HCT116 (cell line): Measurements from ENCODE around the gene NFIX. TPM values are rescaled to one million over a fixed set of nuclear protein-coding genes. Genes with fewer than 3 reads are reported as not detected.

ENCODE experiments used
- ATAC-seq: fragments of 200-7000 bp; cut with Tn5 transposase; 2 replicates; pipeline ENCODE4 v1.9.1; 2020; ENCODE audit warnings: mild to moderate bottlenecking, moderate library complexity
- BruUV-seq: library from RNA; stranded (reverse); fragments of 400-500 nt; replicated peaks from 2 replicates; lab custom pipeline; 2021; lab: Mats Ljungman, UMichigan
- CTCF ChIA-PET: fragments of 300-600 bp; sonication (Branson Sonifier 250); formaldehyde crosslinking; loops from one replicate; lab custom pipeline; 2021; ENCODE audit warnings: antibody characterized with exemption; lab: Charles Lee
- POLR2A ChIA-PET: fragments of 300-600, 350-600 bp; sonication (Branson Sonifier 250); formaldehyde crosslinking; loops from one replicate; lab custom pipeline; 2021; ENCODE audit warnings: antibody characterized with exemption; lab: Charles Lee
- RAD21 ChIA-PET, 2 experiments: fragments of 300-600 bp; sonication (Branson Sonifier 250); formaldehyde crosslinking; loops; one replicate each; lab custom pipeline; 2023; ENCODE audit warnings: low total read pairs in 2 of 2; ENCODE audit not compliant: uncharacterized antibody in 2 of 2, unreplicated experiment in 2 of 2, low non-redundant PET in 1 of 2; lab: Charles Lee
- DNase-seq: peaks from one replicate; pipeline ENCODE4 v3.0.0-alpha.2; 2010; ENCODE audit warnings: low read depth, low spot score
- H2AFZ ChIP-seq: fragments of 200-600 bp; shearing (Covaris generic), sonication (generic); 2 replicates; pipeline ENCODE4 v1.6.1; 2017; ENCODE audit warnings: low read depth, mixed run types, mixed read lengths, antibody characterized with exemption, low read length; ENCODE audit not compliant: poor library complexity, severe bottlenecking
- H3K27ac ChIP-seq: 2 replicates; pipeline ENCODE4 v1.5.1; 2012; ENCODE audit warnings: low read depth, low read length
- H3K27me3 ChIP-seq: fragments of 200-600 bp; sonication (generic); 2 replicates; pipeline ENCODE4 v1.6.1; 2016; ENCODE audit warnings: mixed run types, low read length, mixed read lengths; ENCODE audit not compliant: insufficient read depth
- H3K36me3 ChIP-seq, 2 experiments: fragments of 200-500 bp in 1 of 2; fragments of 200-600 bp in 1 of 2; sonication (Bioruptor generic) in 1 of 2; sonication (generic) in 1 of 2; 2 replicates each; pipeline versions ENCODE4 v1.5.1 to v1.6.1; 2014 to 2016; ENCODE audit warnings: low read length in 2 of 2, inconsistent platforms in 1 of 2, mixed read lengths in 1 of 2, mixed run types in 1 of 2; ENCODE audit not compliant: insufficient read depth in 2 of 2, control insufficient read depth in 1 of 2
- H3K4me1 ChIP-seq, 2 experiments: fragments of 200-600 bp in 1 of 2; sonication (generic) in 1 of 2; 2 replicates each; pipeline versions ENCODE4 v1.5.1 to v1.6.1; 2012 to 2017; ENCODE audit warnings: low read length in 2 of 2, inconsistent platforms in 1 of 2, mild to moderate bottlenecking in 1 of 2, mixed read lengths in 1 of 2, mixed run types in 1 of 2, moderate library complexity in 1 of 2; ENCODE audit not compliant: insufficient read depth in 2 of 2, control insufficient read depth in 1 of 2
- H3K4me2 ChIP-seq: fragments of 200-600 bp; sonication (generic); 2 replicates; pipeline ENCODE4 v1.6.1; 2017; ENCODE audit warnings: mixed run types, low read length, mixed read lengths
- H3K4me3 ChIP-seq, 2 experiments: fragments of 200-600 bp in 1 of 2; sonication (generic) in 1 of 2; replicated peaks in 1 of 2; 2 replicates each; pipeline ENCODE4 v1.5.1; 2011 to 2016; ENCODE audit warnings: low read length in 2 of 2, control low read depth in 1 of 2, low read depth in 1 of 2, mild to moderate bottlenecking in 1 of 2, mixed read lengths in 1 of 2, mixed run types in 1 of 2
- H3K79me2 ChIP-seq: fragments of 200-600 bp; sonication (generic); 2 replicates; pipeline ENCODE4 v1.6.1; 2017; ENCODE audit warnings: mild to moderate bottlenecking, mixed run types, low read length, moderate library complexity, mixed read lengths; ENCODE audit not compliant: insufficient read depth
- H3K9ac ChIP-seq: fragments of 200-600 bp; sonication (generic); 2 replicates; pipeline ENCODE4 v1.6.1; 2016; ENCODE audit warnings: low read length, mixed read lengths
- H3K9me2 ChIP-seq: fragments of 200-600 bp; sonication (generic), shearing (Covaris generic); 2 replicates; pipeline ENCODE4 v1.6.1; 2017; ENCODE audit warnings: mixed run types, mild to moderate bottlenecking, moderate library complexity; ENCODE audit not compliant: insufficient read depth
- H3K9me3 ChIP-seq, 2 experiments: fragments of 200-500 bp in 1 of 2; fragments of 200-600 bp in 1 of 2; sonication (Bioruptor generic) in 1 of 2; sonication (generic) in 1 of 2; 2 replicates each; pipeline ENCODE4 v1.6.1; 2014 to 2017; ENCODE audit warnings: low read length in 2 of 2, mixed read lengths in 2 of 2, inconsistent platforms in 1 of 2, low read depth in 1 of 2, mild to moderate bottlenecking in 1 of 2, mixed run types in 1 of 2, moderate library complexity in 1 of 2; ENCODE audit not compliant: control insufficient read depth in 1 of 2, insufficient read depth in 1 of 2
- H4K20me1 ChIP-seq: fragments of 200-600 bp; sonication (generic), shearing (Covaris generic); 2 replicates; pipeline ENCODE4 v1.6.1; 2017; ENCODE audit warnings: mixed run types, mild to moderate bottlenecking, moderate library complexity; ENCODE audit not compliant: insufficient read depth
- CBX3 ChIP-seq: IDR thresholded peaks from 2 replicates; pipeline ENCODE4 v1.6.1; 2012; ENCODE audit warnings: low read depth
- CTCF ChIP-seq, 3 experiments: fragments of 200-600 bp in 1 of 3; sonication (generic) in 1 of 3; IDR thresholded peaks in 2 of 3; conservative IDR thresholded peaks in 1 of 3; 2 replicates each; pipeline ENCODE4 v1.5.1; 2012 to 2017; ENCODE audit warnings: low read depth in 2 of 3, low read length in 2 of 3, antibody characterized with exemption in 1 of 3, borderline replicate concordance in 1 of 3, control low read depth in 1 of 3, mild to moderate bottlenecking in 1 of 3, mixed read lengths in 1 of 3, mixed run types in 1 of 3, moderate library complexity in 1 of 3; ENCODE audit not compliant: insufficient read depth in 1 of 3
- ELF1 ChIP-seq: IDR thresholded peaks from 2 replicates; pipeline ENCODE4 v1.6.1; 2012; ENCODE audit warnings: low read depth, borderline replicate concordance
- EZH2 ChIP-seq: fragments of 200-600 bp; sonication (generic); IDR thresholded peaks from 2 replicates; pipeline ENCODE4 v1.6.1; 2017; ENCODE audit warnings: antibody characterized with exemption, mixed run types
- EZH2phosphoT487 ChIP-seq: fragments of 200-600 bp; IDR thresholded peaks from 2 replicates; pipeline ENCODE4 v1.6.1; 2018; ENCODE audit warnings: antibody characterized with exemption, borderline replicate concordance
- RAD21 ChIP-seq: IDR thresholded peaks from 2 replicates; pipeline ENCODE4 v1.6.1; 2012; ENCODE audit warnings: low read depth, mild to moderate bottlenecking
- SP1 ChIP-seq: IDR thresholded peaks from 2 replicates; pipeline ENCODE4 v1.6.1; 2012; ENCODE audit warnings: low read depth
- SRF ChIP-seq: IDR thresholded peaks from 2 replicates; pipeline ENCODE4 v1.6.1; 2012; ENCODE audit warnings: low read depth
- ZFX ChIP-seq: fragments of 450-650 bp; IDR thresholded peaks from 2 replicates; pipeline ENCODE4 v1.6.1; 2017
- intact Hi-C: fragments of 100-400 bp; cut with micrococcal nuclease; formaldehyde crosslinking; loops from 2 replicates; pipeline ENCODE4 v1.10.0; 2022
- total RNA-seq: library from RNA; stranded (reverse); gene quantifications from one replicate; pipeline ENCODE4 v1.2.1, GENCODE V29; 2021; ENCODE audit not compliant: unreplicated experiment
- TF ChIP-seq, protein P1 (sequence below): IDR thresholded peaks from 2 replicates; pipeline ENCODE4 v1.6.1; 2011; ENCODE audit warnings: mild to moderate bottlenecking, low read length, moderate library complexity; ENCODE audit not compliant: insufficient replicate concordance; ENCODE audit errors: extremely low read depth
- TF ChIP-seq, protein P2 (sequence below): IDR thresholded peaks from 2 replicates; pipeline ENCODE4 v1.6.1; 2012
- TF ChIP-seq, protein P3 (sequence below): IDR thresholded peaks from 2 replicates; pipeline ENCODE4 v1.6.1; 2012

Gene NFIX
- total RNA-seq, 1 experiment from 2014 or later: 34.8 TPM

DNA sequence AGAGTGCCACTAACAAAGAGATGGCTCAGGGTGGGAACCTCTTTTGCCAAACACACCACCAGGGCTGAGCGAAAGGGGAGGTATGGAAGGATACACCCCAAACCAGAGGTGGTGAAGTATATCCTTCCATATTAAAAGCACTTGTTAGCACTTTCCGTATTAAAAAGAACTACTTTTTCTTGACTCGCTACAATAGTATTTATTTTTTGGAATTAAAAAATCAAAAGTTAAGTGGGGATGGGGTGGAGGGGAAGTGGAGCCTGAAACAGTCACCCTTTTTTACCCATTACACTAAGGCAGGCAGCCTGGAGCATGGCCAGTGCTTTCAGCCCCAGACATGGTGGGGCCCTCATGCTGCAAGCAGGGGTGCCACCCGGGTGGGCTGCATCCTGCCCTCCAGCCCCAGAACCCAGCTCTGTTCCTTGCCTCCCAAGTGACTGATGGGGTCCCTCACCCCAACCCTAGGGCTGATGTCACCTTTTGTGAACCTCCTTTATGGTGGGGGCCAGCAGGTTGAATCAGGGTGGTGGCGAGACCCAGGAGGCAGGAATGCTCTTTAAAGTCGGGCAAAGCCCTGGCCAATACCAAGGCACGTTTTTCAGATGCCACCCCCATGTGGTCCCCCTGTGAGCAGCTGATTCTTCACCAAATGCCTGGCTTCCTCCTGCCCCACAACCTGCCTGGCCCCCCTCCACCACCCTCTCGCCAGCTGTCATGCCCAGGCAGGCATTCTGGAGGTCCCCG lies 76.3 kb downstream of the NFIX start:
- no peaks in the 10 kb centered on the region for H3K9me2 ChIP-seq
- H3K36me3 ChIP-seq: no peaks in the 10 kb centered on the region
- no peaks in the 10 kb centered on the region for H4K20me1 ChIP-seq
- no peaks in the 10 kb centered on the region for H3K79me2 ChIP-seq
- DNase-seq (no peak), ATAC-seq (no peak)
- H3K9ac ChIP-seq: no peak overlapping the region
- no peak overlapping the region for H3K4me3 ChIP-seq
- H3K27me3 ChIP-seq: no peaks in the 10 kb centered on the region
- TF ChIP-seq SRF (no peak), ZFX (no peak), EZH2phosphoT487 (no peak), RAD21 (no peak), EZH2 (no peak), SP1 (no peak), ELF1 (no peak), CBX3 (no peak), CTCF (IDR thresholded peaks at IDR 0.05 in 2 of 3, conservative IDR thresholded peaks at IDR 0.05 in 1 of 3; ENCODE audit: borderline replicate concordance in 1 of 3, insufficient read depth in 1 of 3, low read depth in 2 of 3, low read length in 2 of 3) (no peak)
- TF ChIP-seq, protein P1, sequence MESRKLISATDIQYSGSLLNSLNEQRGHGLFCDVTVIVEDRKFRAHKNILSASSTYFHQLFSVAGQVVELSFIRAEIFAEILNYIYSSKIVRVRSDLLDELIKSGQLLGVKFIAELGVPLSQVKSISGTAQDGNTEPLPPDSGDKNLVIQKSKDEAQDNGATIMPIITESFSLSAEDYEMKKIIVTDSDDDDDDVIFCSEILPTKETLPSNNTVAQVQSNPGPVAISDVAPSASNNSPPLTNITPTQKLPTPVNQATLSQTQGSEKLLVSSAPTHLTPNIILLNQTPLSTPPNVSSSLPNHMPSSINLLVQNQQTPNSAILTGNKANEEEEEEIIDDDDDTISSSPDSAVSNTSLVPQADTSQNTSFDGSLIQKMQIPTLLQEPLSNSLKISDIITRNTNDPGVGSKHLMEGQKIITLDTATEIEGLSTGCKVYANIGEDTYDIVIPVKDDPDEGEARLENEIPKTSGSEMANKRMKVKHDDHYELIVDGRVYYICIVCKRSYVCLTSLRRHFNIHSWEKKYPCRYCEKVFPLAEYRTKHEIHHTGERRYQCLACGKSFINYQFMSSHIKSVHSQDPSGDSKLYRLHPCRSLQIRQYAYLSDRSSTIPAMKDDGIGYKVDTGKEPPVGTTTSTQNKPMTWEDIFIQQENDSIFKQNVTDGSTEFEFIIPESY: no peak
- TF ChIP-seq, protein P2, sequence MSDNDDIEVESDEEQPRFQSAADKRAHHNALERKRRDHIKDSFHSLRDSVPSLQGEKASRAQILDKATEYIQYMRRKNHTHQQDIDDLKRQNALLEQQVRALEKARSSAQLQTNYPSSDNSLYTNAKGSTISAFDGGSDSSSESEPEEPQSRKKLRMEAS: no peak
- TF ChIP-seq, protein P3, sequence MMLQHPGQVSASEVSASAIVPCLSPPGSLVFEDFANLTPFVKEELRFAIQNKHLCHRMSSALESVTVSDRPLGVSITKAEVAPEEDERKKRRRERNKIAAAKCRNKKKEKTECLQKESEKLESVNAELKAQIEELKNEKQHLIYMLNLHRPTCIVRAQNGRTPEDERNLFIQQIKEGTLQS: no peak
- CTCF ChIA-PET: interaction anchor here (5.4 kb wide), 1 partner anchor 10 kb away, joined by 20 read pairs; no protein-coding TSS in a partner anchor
- H3K4me1 ChIP-seq: no peaks in the 10 kb centered on the region
- intact Hi-C loops: no loop called here
- POLR2A ChIA-PET: no interaction called here
- H3K4me2 ChIP-seq: no peak overlapping the region
- no peaks in the 10 kb centered on the region for H3K9me3 ChIP-seq
- RAD21 ChIA-PET: no interaction called here
- no TSS peak for BruUV-seq
- H3K27ac ChIP-seq: no peak overlapping the region
- no peak overlapping the region for H2AFZ ChIP-seq
